PC-3 (cell line): ENCODE measurements around the gene MPZL3. TPM values are rescaled to one million over a fixed set of nuclear protein-coding genes. Genes with fewer than 3 reads are reported as not detected.

Experiments
- ATAC-seq: fragments of 200-7000 bp; cut with Tn5 transposase; 2 replicates; pipeline ENCODE4 v1.9.1; 2020; ENCODE audit warnings: mild to moderate bottlenecking, moderate library complexity
- BruUV-seq: library from RNA; stranded (reverse); fragments of 400-500 nt; replicated peaks from 2 replicates; lab custom pipeline; 2021; lab: Mats Ljungman, UMichigan
- CTCF ChIA-PET: fragments of 300-600 bp; sonication (Branson Sonifier 250); formaldehyde crosslinking; loops from one replicate; lab custom pipeline; 2022; ENCODE audit warnings: antibody characterized with exemption; lab: Charles Lee
- POLR2A ChIA-PET: fragments of 300-600 bp; sonication (Branson Sonifier 250); formaldehyde crosslinking; loops from one replicate; lab custom pipeline; 2022; ENCODE audit warnings: antibody characterized with exemption; ENCODE audit not compliant: unreplicated experiment; lab: Charles Lee
- DNase-seq: peaks from one replicate; pipeline ENCODE4 v3.0.0-alpha.2; 2015
- H2AFZ ChIP-seq: fragments of 300-600 bp; sonication (generic); 2 replicates; pipeline ENCODE4 v1.6.0; 2016; ENCODE audit warnings: antibody characterized with exemption, low read length
- H3F3A ChIP-seq: fragments of 300-600 bp; sonication (generic); one replicate; pipeline ENCODE4 v1.6.0; 2017; ENCODE audit warnings: antibody characterized with exemption, low read length, control low read depth, mild to moderate bottlenecking; ENCODE audit not compliant: unreplicated experiment
- H3K27ac ChIP-seq: fragments of 300-600 bp; sonication (generic); 2 replicates; pipeline ENCODE4 v1.5.1; 2016; ENCODE audit warnings: mild to moderate bottlenecking, low read length
- H3K27me3 ChIP-seq: fragments of 300-600 bp; sonication (generic); 2 replicates; pipeline ENCODE4 v1.6.1; 2016; ENCODE audit warnings: low read length, mixed read lengths
- H3K36me3 ChIP-seq: fragments of 300-600 bp; sonication (generic); 2 replicates; pipeline ENCODE4 v1.6.1; 2016; ENCODE audit warnings: low read depth, mixed run types, low read length, mixed read lengths
- H3K4me1 ChIP-seq: fragments of 300-600 bp; sonication (generic); 2 replicates; pipeline ENCODE4 v1.5.1; 2016; ENCODE audit warnings: low read length; ENCODE audit not compliant: insufficient read depth
- H3K4me2 ChIP-seq: fragments of 300-600 bp; sonication (generic); 2 replicates; pipeline ENCODE4 v1.6.0; 2016; ENCODE audit warnings: low read length
- H3K4me3 ChIP-seq: fragments of 300-600 bp; sonication (generic); 2 replicates; pipeline ENCODE4 v1.5.1; 2016; ENCODE audit warnings: mild to moderate bottlenecking, low read length, mixed read lengths
- H3K79me2 ChIP-seq: fragments of 300-600 bp; sonication (generic); 2 replicates; pipeline ENCODE4 v1.6.1; 2017; ENCODE audit warnings: low read length, mixed read lengths
- H3K9ac ChIP-seq: fragments of 300-600 bp; sonication (generic); 2 replicates; pipeline ENCODE4 v1.6.0; 2016; ENCODE audit warnings: mild to moderate bottlenecking, low read length
- H3K9me2 ChIP-seq: fragments of 300-600 bp; sonication (generic); replicated peaks from 2 replicates; pipeline ENCODE4 v1.6.1; 2016; ENCODE audit warnings: mixed run types, low read length, mixed read lengths
- H3K9me3 ChIP-seq: fragments of 300-600 bp; sonication (generic); 2 replicates; pipeline ENCODE4 v1.6.1; 2016; ENCODE audit warnings: low read length, mixed read lengths
- H4K20me1 ChIP-seq: fragments of 300-600 bp; sonication (generic); 2 replicates; pipeline ENCODE4 v1.6.1; 2016; ENCODE audit warnings: low read length, mixed read lengths
- EZH2 ChIP-seq: fragments of 300-600 bp; sonication (generic); IDR thresholded peaks from one replicate; pipeline ENCODE4 v1.6.1; 2017; ENCODE audit warnings: antibody characterized with exemption, mild to moderate bottlenecking, low read length; ENCODE audit not compliant: unreplicated experiment
- EZH2phosphoT487 ChIP-seq: fragments of 300-600 bp; sonication (generic); IDR thresholded peaks from 2 replicates; pipeline ENCODE4 v1.6.1; 2018; ENCODE audit warnings: mild to moderate bottlenecking, antibody characterized with exemption, low read length, borderline replicate concordance
- intact Hi-C: fragments of 100-400 bp; cut with micrococcal nuclease; formaldehyde crosslinking; loops from 2 replicates; pipeline ENCODE4 v1.9.0; 2023
- total RNA-seq: library from RNA; depleted of rRNA; stranded (reverse); fragments of >200 nt; gene quantifications from 2 replicates; pipeline ENCODE4 v1.2.3, GENCODE V29; 2014
- TF ChIP-seq, protein P1 (sequence below): fragments of 300-600 bp; sonication (generic); conservative IDR thresholded peaks from 2 replicates; pipeline ENCODE4 v1.5.1; 2017; ENCODE audit warnings: antibody characterized with exemption, low read depth, mild to moderate bottlenecking, low read length

The MPZL3 gene
- total RNA-seq, 1 experiment from 2014 or later, result 7.0 TPM

DNA sequence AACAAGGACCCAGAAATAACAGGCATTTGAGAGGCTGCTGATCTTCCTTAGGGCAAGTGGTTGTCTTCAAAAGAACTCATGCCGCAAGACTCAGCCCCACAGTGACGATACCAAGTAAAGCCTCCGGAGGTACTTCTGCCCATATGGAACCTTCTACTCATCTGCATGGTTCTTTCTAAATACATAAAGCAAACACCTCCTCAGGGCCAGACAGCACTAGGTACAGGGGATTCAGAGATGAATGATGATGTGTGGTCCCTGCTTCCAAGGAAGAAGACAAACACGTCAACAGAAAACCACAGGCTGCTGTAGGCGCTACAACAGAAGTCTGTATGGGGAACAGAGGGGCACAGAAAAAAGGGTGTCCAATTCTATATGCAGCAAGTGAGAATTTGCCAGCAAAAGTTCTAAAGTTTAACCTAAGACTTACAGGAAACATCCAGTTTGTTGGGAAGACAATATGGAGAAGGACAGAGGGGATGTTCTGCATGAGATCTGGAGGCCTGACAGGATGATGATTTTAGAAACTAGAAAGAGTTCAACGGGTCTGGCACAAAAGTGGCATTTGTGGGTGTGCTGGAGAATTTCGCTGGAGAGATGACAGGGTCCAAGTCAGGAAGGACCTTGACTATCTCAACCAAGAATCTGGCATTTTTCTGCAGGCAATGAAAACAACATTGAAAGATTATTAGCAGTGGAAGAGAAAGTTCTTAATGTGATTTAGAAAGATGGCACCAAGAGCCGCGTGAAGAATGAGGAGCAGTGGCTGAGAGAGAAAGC, 51.1 kb downstream of the MPZL3 start:
- H3K4me3 ChIP-seq, result no peak overlapping the region
- no peak overlapping the region for H3K27ac ChIP-seq
- H2AFZ ChIP-seq, result no peak overlapping the region
- no peak for TF ChIP-seq EZH2phosphoT487
- TF ChIP-seq, protein P1, sequence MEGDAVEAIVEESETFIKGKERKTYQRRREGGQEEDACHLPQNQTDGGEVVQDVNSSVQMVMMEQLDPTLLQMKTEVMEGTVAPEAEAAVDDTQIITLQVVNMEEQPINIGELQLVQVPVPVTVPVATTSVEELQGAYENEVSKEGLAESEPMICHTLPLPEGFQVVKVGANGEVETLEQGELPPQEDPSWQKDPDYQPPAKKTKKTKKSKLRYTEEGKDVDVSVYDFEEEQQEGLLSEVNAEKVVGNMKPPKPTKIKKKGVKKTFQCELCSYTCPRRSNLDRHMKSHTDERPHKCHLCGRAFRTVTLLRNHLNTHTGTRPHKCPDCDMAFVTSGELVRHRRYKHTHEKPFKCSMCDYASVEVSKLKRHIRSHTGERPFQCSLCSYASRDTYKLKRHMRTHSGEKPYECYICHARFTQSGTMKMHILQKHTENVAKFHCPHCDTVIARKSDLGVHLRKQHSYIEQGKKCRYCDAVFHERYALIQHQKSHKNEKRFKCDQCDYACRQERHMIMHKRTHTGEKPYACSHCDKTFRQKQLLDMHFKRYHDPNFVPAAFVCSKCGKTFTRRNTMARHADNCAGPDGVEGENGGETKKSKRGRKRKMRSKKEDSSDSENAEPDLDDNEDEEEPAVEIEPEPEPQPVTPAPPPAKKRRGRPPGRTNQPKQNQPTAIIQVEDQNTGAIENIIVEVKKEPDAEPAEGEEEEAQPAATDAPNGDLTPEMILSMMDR, result no peak
- TF ChIP-seq EZH2, result no peak
- ChIA-PET POLR2A (no interaction called here), CTCF (no interaction called here)
- H3K9me2 ChIP-seq, result no peaks in the 10 kb centered on the region
- no peaks in the 10 kb centered on the region for H3K9me3 ChIP-seq
- peaks cover 7% of the 10 kb centered on the region; the same call in 1 of the 2 replicates for H3K27me3 ChIP-seq
- no peaks in the 10 kb centered on the region for H3K79me2 ChIP-seq
- no peaks in the 10 kb centered on the region for H4K20me1 ChIP-seq
- intact Hi-C loops, result no loop called here
- H3K4me1 ChIP-seq, result peaks cover 5% of the 10 kb centered on the region; the same call in 1 of the 2 replicates
- ATAC-seq, result no peak
- no peak for DNase-seq
- no peaks in the 10 kb centered on the region for H3K36me3 ChIP-seq
- H3F3A ChIP-seq, result no peaks in the 10 kb centered on the region
- no peak overlapping the region for H3K4me2 ChIP-seq
- no peak overlapping the region for H3K9ac ChIP-seq
- BruUV-seq, result no TSS peak

DNA sequence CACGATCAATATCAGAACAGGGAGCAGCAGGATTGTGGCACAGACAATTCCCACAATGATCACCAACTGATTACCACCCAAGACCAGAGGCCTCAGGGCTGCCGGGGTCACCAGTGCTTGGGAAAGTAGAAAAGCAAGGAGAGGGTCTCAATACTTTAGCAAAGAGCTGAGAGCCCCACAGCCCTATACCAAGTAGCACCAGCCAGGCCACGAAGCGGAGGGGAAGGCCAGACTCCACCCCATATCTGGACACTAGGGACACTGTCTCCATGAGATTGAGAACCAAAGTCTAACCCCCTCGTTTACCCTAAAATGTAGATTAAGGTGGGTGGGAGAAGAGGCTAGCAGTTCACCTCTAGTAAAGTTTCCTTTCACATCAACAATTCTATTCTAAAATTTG, 51.7 kb downstream of the MPZL3 start:
- Histone ChIP-seq H3K36me3 (no peaks in the 10 kb centered on the region), H3K4me1 (peaks cover 8% of the 10 kb centered on the region), H4K20me1 (no peaks in the 10 kb centered on the region), H3F3A (no peaks in the 10 kb centered on the region), H3K79me2 (no peaks in the 10 kb centered on the region), H3K4me2 (no peak overlapping the region), H3K27me3 (0 out of 2 replicates have a peak, but pooled peaks cover under 1% of the 10 kb centered on the region), H3K9me3 (no peaks in the 10 kb centered on the region), H2AFZ (no peak overlapping the region), H3K4me3 (no peak overlapping the region), H3K27ac (no peak overlapping the region), H3K9ac (no peak overlapping the region), H3K9me2 (no peaks in the 10 kb centered on the region)
- TF ChIP-seq, protein P1, result no peak
- TF ChIP-seq EZH2phosphoT487, result no peak
- no peak for TF ChIP-seq EZH2
- BruUV-seq, result no TSS peak
- intact Hi-C loops, result no loop called here
- CTCF ChIA-PET, result no interaction called here
- DNase-seq (no peak), ATAC-seq (no peak)
- POLR2A ChIA-PET, result no interaction called here

DNA sequence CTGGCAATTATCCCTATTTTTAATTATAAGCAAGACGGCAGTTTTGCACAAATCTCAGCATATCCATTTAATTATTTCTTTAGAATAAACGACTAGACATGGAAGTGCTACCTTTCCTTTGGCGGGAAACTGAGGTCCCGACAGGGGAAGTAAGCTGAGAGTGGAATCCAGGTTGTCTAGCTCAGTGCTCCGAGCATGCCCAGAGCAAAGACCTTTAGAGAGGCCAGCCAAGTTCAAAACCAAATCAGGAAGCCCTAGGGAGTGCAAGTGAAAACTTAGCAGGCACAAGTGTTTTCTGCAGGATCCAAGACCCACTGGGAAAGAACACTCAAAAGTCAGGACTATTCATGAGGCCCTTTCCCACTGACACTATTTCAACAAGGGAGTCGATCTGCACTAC, 53.0 kb downstream of the MPZL3 start:
- Histone ChIP-seq H2AFZ (no peak overlapping the region), H3K9ac (no peak overlapping the region), H3K9me2 (no peaks in the 10 kb centered on the region), H3K79me2 (no peaks in the 10 kb centered on the region), H3K4me1 (peaks cover 19% of the 10 kb centered on the region), H3F3A (peaks cover 4% of the 10 kb centered on the region), H3K27ac (no peak overlapping the region), H3K4me2 (no peak overlapping the region), H3K27me3 (no peaks in the 10 kb centered on the region), H3K4me3 (no peak overlapping the region), H3K36me3 (no peaks in the 10 kb centered on the region), H4K20me1 (no peaks in the 10 kb centered on the region), H3K9me3 (no peaks in the 10 kb centered on the region)
- ATAC-seq (no peak), DNase-seq (no peak)
- ChIA-PET CTCF (interaction anchor here (0.6 to 1.5 kb wide), 26 partner anchors 18 to 1898 kb away, joined by 3 to 33 read pairs (median 5); partner anchors contain the start of gene MPZL2), POLR2A (no interaction called here)
- TF ChIP-seq EZH2 (no peak), EZH2phosphoT487 (no peak)
- TF ChIP-seq, protein P1, result no peak
- intact Hi-C loops, result loop anchor here (2.0 kb wide), 2 partner anchors 48 to 154 kb away; no protein-coding TSS in a partner anchor
- BruUV-seq, result no TSS peak
